Trophoblast cell (in vitro differentiated cells and primary cell): Measurements from ENCODE around the gene SSTR1.

Experiments used
- DNase-seq, 2 donors: peaks; one replicate each; pipeline ENCODE4 v3.0.0-alpha.2; 2016
- H2AFZ ChIP-seq: 2 replicates; pipeline ENCODE4 v1.6.1; 2013; ENCODE audit warnings: low read length, moderate library complexity, mild to moderate bottlenecking; ENCODE audit not compliant: insufficient read depth, poor library complexity
- H2AK5ac ChIP-seq: 2 replicates; pipeline ENCODE4 v1.6.1; 2013; ENCODE audit warnings: mild to moderate bottlenecking, low read length
- H2BK120ac ChIP-seq: 2 replicates; pipeline ENCODE4 v1.6.1; 2013; ENCODE audit warnings: low read length, mild to moderate bottlenecking, moderate library complexity; ENCODE audit not compliant: insufficient read depth, poor library complexity
- H2BK12ac ChIP-seq: 2 replicates; pipeline ENCODE4 v1.6.1; 2013; ENCODE audit warnings: mild to moderate bottlenecking, low read length, moderate library complexity
- H2BK5ac ChIP-seq: 2 replicates; pipeline ENCODE4 v1.6.1; 2013; ENCODE audit warnings: low read length, low read depth, moderate library complexity, mild to moderate bottlenecking; ENCODE audit not compliant: poor library complexity
- H3K14ac ChIP-seq: 2 replicates; pipeline ENCODE4 v1.6.1; 2013; ENCODE audit warnings: mild to moderate bottlenecking, low read length
- H3K18ac ChIP-seq: 2 replicates; pipeline ENCODE4 v1.6.1; 2013; ENCODE audit warnings: mild to moderate bottlenecking, low read length
- H3K23ac ChIP-seq: 2 replicates; pipeline ENCODE4 v1.6.1; 2013; ENCODE audit warnings: low read length
- H3K27ac ChIP-seq: 2 replicates; pipeline ENCODE4 v1.5.1; 2013; ENCODE audit warnings: low read depth, mild to moderate bottlenecking, inconsistent platforms, low read length, moderate library complexity
- H3K27me3 ChIP-seq: 2 replicates; pipeline ENCODE4 v1.6.1; 2013; ENCODE audit warnings: inconsistent platforms, mild to moderate bottlenecking, low read length, moderate library complexity; ENCODE audit not compliant: insufficient read depth
- H3K36me3 ChIP-seq, 2 experiments: 1 replicate in 1 of 2; 2 replicates in 1 of 2; pipeline ENCODE4 v1.6.1; 2013; ENCODE audit warnings: low read length in 2 of 2, mild to moderate bottlenecking in 2 of 2, moderate library complexity in 1 of 2; ENCODE audit not compliant: insufficient read depth in 2 of 2, control insufficient read depth in 1 of 2
- H3K4ac ChIP-seq: 2 replicates; pipeline ENCODE4 v1.6.1; 2013; ENCODE audit warnings: low read depth, mild to moderate bottlenecking, low read length, moderate library complexity
- H3K4me1 ChIP-seq, 2 experiments: 1 replicate in 1 of 2; 2 replicates in 1 of 2; pipeline ENCODE4 v1.6.1; 2013; ENCODE audit warnings: low read length in 2 of 2, mild to moderate bottlenecking in 2 of 2, moderate library complexity in 1 of 2; ENCODE audit not compliant: insufficient read depth in 2 of 2, control insufficient read depth in 1 of 2
- H3K4me2 ChIP-seq: 2 replicates; pipeline ENCODE4 v1.6.1; 2013; ENCODE audit warnings: inconsistent platforms, mild to moderate bottlenecking, low read length, moderate library complexity
- H3K4me3 ChIP-seq: 2 replicates; pipeline ENCODE4 v1.5.1; 2013; ENCODE audit warnings: mild to moderate bottlenecking, low read depth, low read length, inconsistent platforms
- H3K79me1 ChIP-seq: one replicate; pipeline ENCODE4 v1.6.1; 2013; ENCODE audit warnings: low read length
- H3K79me2 ChIP-seq: 2 replicates; pipeline ENCODE4 v1.6.1; 2013; ENCODE audit warnings: low read length, mild to moderate bottlenecking; ENCODE audit not compliant: control insufficient read depth, insufficient read depth, poor library complexity
- H3K9ac ChIP-seq: 2 replicates; pipeline ENCODE4 v1.6.1; 2013; ENCODE audit warnings: mild to moderate bottlenecking, low read length
- H3K9me3 ChIP-seq: 2 replicates; pipeline ENCODE4 v1.6.1; 2013; ENCODE audit warnings: low read depth, mild to moderate bottlenecking, control low read depth, inconsistent platforms, low read length; ENCODE audit not compliant: insufficient read depth
- H4K12ac ChIP-seq: 2 replicates; pipeline ENCODE4 v1.6.1; 2013; ENCODE audit warnings: low read depth, mild to moderate bottlenecking, low read length, moderate library complexity
- H4K8ac ChIP-seq: 2 replicates; pipeline ENCODE4 v1.6.1; 2013; ENCODE audit warnings: low read depth, mild to moderate bottlenecking, low read length, moderate library complexity
- H4K91ac ChIP-seq: one replicate; pipeline ENCODE4 v1.6.1; 2013; ENCODE audit warnings: low read depth, mild to moderate bottlenecking, low read length, moderate library complexity
- WGBS: extraction: QIAGEN DNeasy Blood & Tissue Kit; methylation state at CpG from one replicate; pipeline ENCODE4 v1.1.7; 2013; ENCODE audit warnings: missing lambda C conversion rate; ENCODE audit not compliant: insufficient read length, insufficient coverage; ENCODE audit errors: extremely low coverage; 5-methylcytosine and 5-hydroxymethylcytosine counted together

The SSTR1 gene

DNA sequence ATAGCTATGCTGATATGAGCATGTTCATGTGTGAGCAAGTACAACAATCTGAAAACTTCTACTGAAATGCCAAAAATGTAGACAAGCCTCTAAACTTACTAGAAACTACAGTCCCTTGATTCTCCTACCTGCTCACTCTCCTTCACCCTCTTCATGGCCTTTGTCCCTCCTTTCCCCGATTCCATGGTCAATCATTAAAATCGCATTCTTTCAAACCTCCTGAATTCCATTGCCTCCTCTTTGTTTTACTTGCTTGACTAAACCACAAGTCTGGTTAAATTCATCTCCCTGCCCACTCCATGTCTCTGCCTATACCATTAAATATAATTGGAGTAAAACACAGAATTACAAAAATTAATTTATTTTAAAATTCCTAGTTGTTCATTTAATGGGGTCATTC, 33.0 kb upstream of the SSTR1 start:
- no peak overlapping the region for H2BK120ac ChIP-seq
- no peak overlapping the region for H2AK5ac ChIP-seq
- H4K8ac ChIP-seq: no peak overlapping the region
- no peak overlapping the region for H3K9ac ChIP-seq
- H3K27ac ChIP-seq: no peak overlapping the region
- H3K27me3 ChIP-seq: no peaks in the 10 kb centered on the region
- no peaks in the 10 kb centered on the region for H3K4me1 ChIP-seq
- H2BK5ac ChIP-seq: no peak overlapping the region
- H2BK12ac ChIP-seq: no peak overlapping the region
- H4K12ac ChIP-seq: no peak overlapping the region
- H3K9me3 ChIP-seq: no peaks in the 10 kb centered on the region
- H3K36me3 ChIP-seq: no peaks in the 10 kb centered on the region
- H3K4me3 ChIP-seq: no peak overlapping the region
- no peak overlapping the region for H3K18ac ChIP-seq
- H4K91ac ChIP-seq: no peak overlapping the region
- no peaks in the 10 kb centered on the region for H3K79me2 ChIP-seq
- no peaks in the 10 kb centered on the region for H3K79me1 ChIP-seq
- WGBS: 100% methylated on average over 2 of the region's 2 CpGs
- H3K4ac ChIP-seq: no peak overlapping the region
- H3K14ac ChIP-seq: no peak overlapping the region
- H3K4me2 ChIP-seq: no peak overlapping the region
- H3K23ac ChIP-seq: no peak overlapping the region
- H2AFZ ChIP-seq: no peak overlapping the region
- peak in 1 of 2 donors; percentile 39 for DNase-seq

DNA sequence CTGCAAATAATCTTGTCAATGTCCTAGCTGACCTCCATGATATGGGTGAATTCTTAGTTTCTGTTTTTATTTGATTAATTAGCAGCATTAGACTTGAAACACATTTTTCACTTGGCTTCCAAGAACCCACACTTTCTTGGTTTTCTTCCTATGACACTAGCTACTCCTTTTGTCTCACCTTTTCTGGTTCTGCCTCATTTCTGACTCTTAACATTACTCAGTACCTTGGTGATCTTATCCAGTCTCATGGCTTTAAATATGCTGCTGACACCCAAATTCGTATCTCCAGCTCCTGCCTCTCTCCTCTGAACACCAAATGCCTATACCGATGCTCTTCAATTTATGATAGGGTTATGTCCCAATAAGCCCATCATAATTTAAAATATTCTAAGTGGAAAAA, 32.0 kb upstream of the SSTR1 start:
- no peak overlapping the region for H2AFZ ChIP-seq
- DNase-seq: no peak
- H3K4me1 ChIP-seq: no peaks in the 10 kb centered on the region
- no peak overlapping the region for H3K14ac ChIP-seq
- no peak overlapping the region for H2BK12ac ChIP-seq
- no peak overlapping the region for H3K4me2 ChIP-seq
- no peak overlapping the region for H3K23ac ChIP-seq
- no peaks in the 10 kb centered on the region for H3K79me1 ChIP-seq
- no peak overlapping the region for H4K12ac ChIP-seq
- H3K4me3 ChIP-seq: no peak overlapping the region
- H3K27me3 ChIP-seq: no peaks in the 10 kb centered on the region
- no peak overlapping the region for H2BK120ac ChIP-seq
- no peak overlapping the region for H3K4ac ChIP-seq
- no peak overlapping the region for H4K8ac ChIP-seq
- no peaks in the 10 kb centered on the region for H3K9me3 ChIP-seq
- H3K27ac ChIP-seq: no peak overlapping the region
- H3K36me3 ChIP-seq: no peaks in the 10 kb centered on the region
- WGBS: no CpG with 5 or more reads among the region's 2 CpGs
- H3K79me2 ChIP-seq: no peaks in the 10 kb centered on the region
- H3K9ac ChIP-seq: no peak overlapping the region
- H2BK5ac ChIP-seq: no peak overlapping the region
- H3K18ac ChIP-seq: no peak overlapping the region
- no peak overlapping the region for H4K91ac ChIP-seq
- H2AK5ac ChIP-seq: no peak overlapping the region

DNA sequence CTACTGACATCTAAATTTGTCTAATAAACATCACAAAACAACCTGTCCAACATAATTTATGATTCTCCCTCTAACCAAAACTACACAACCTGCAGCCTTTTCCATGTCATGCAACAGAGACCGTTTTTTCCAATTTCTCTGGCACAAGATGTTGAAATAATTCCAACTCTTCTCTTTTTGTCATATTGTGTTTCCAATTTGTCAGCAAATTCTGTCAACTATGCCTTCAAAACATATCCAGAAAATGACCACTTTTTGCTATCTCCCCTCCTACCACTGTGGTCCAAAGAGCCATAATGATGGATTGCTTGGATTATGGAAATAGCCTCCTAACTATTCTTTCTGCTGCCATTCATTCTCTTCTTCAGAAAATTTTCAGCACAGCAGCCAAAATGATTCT, 31.3 kb upstream of the SSTR1 start:
- Histone ChIP-seq H2AK5ac (no peak overlapping the region), H4K91ac (no peak overlapping the region), H3K36me3 (no peaks in the 10 kb centered on the region), H2BK120ac (no peak overlapping the region), H2BK5ac (no peak overlapping the region), H3K27ac (no peak overlapping the region), H3K4me3 (no peak overlapping the region), H2BK12ac (no peak overlapping the region), H3K23ac (no peak overlapping the region), H3K4ac (no peak overlapping the region), H4K12ac (no peak overlapping the region), H3K79me2 (no peaks in the 10 kb centered on the region), H4K8ac (no peak overlapping the region), H3K4me2 (no peak overlapping the region), H3K27me3 (no peaks in the 10 kb centered on the region), H3K9ac (no peak overlapping the region), H3K4me1 (no peaks in the 10 kb centered on the region), H3K79me1 (no peaks in the 10 kb centered on the region), H3K9me3 (no peaks in the 10 kb centered on the region), H3K18ac (no peak overlapping the region), H2AFZ (no peak overlapping the region), H3K14ac (no peak overlapping the region)
- no peak for DNase-seq
- WGBS: no CpG with 5 or more reads among the region's 1 CpG

DNA sequence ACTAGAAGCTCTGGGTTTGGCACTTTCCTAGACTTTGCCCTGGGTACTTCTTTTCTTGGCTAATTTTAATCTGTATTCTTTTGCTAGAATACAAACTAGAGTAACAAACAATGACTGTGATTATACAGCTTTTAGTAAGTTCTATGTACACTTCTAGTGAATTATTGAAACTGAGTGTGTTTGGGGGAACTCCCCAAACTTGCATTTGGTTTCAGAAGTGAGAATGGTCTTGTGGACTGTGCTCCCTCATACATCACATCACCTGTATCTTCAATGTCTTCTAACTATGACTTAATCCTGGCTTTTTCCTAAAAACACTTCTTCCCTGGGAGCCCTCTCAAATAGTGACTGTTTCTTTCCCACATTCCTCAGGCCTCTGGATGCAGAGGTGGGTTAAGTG, 23.6 kb upstream of the SSTR1 start:
- Histone ChIP-seq H3K27ac (no peak overlapping the region), H2AK5ac (no peak overlapping the region), H4K12ac (no peak overlapping the region), H3K4me3 (no peak overlapping the region), H3K18ac (no peak overlapping the region), H2BK12ac (no peak overlapping the region), H3K79me2 (no peaks in the 10 kb centered on the region), H3K27me3 (no peaks in the 10 kb centered on the region), H2BK120ac (no peak overlapping the region), H3K4me1 (peaks cover 0 to 2% of the 10 kb centered on the region in 2 experiments), H2BK5ac (no peak overlapping the region), H3K4me2 (no peak overlapping the region), H4K8ac (no peak overlapping the region), H3K9me3 (no peaks in the 10 kb centered on the region), H3K79me1 (no peaks in the 10 kb centered on the region), H3K36me3 (no peaks in the 10 kb centered on the region), H4K91ac (no peak overlapping the region), H3K23ac (no peak overlapping the region), H2AFZ (no peak overlapping the region), H3K9ac (no peak overlapping the region), H3K14ac (no peak overlapping the region), H3K4ac (no peak overlapping the region)
- no peak for DNase-seq
